GM12878 (cell line): Measurements from ENCODE around the gene GAREM2. TPM values are rescaled to one million over a fixed set of nuclear protein-coding genes. Genes with fewer than 3 reads are reported as not detected.

Source experiments
- ATAC-seq: fragments of 200-7000 bp; cut with Tn5 transposase; 3 replicates; pipeline ENCODE4 v1.9.1; 2020; ENCODE audit warnings: mild to moderate bottlenecking, moderate library complexity
- BruUV-seq: library from RNA; stranded (reverse); fragments of 400-500 nt; replicated peaks from 2 replicates; lab custom pipeline; 2021; lab: Mats Ljungman, UMichigan
- CTCF ChIA-PET: fragments of 300-600 bp; sonication (Branson Sonifier 250); formaldehyde crosslinking; extraction: SDS; loops from one replicate; lab custom pipeline; 2021; ENCODE audit warnings: inconsistent platforms; lab: Yijun Ruan, JAX
- POLR2A ChIA-PET: fragments of 350-600 bp; formaldehyde crosslinking; extraction: SDS; loops from one replicate; lab custom pipeline; 2021; ENCODE audit warnings: inconsistent platforms; lab: Charles Lee
- RAD21 ChIA-PET: fragments of 300-600 bp; sonication (Branson Sonifier 250); formaldehyde crosslinking; loops from one replicate; lab custom pipeline; 2023; ENCODE audit warnings: antibody characterized with exemption; ENCODE audit not compliant: unreplicated experiment; lab: Charles Lee
- SMC1A ChIA-PET: fragments of 300-600 bp; sonication (Branson Sonifier 250); formaldehyde crosslinking; loops from one replicate; lab custom pipeline; 2023; ENCODE audit not compliant: unreplicated experiment, uncharacterized antibody; lab: Charles Lee
- DNase-seq: peaks from one replicate; pipeline ENCODE4 v3.0.0-alpha.2; 2011; ENCODE audit warnings: low read depth, low spot score
- FAIRE-seq: peaks from 3 replicates; lab custom pipeline; 2011; peaks lifted over from hg19 to GRCh38; lab: Jason Lieb, UNC
- H2AFZ ChIP-seq: 2 replicates; pipeline ENCODE4 v1.6.0; 2011; ENCODE audit warnings: low read depth, low read length, control low read depth; ENCODE audit not compliant: control insufficient read depth
- H3K27ac ChIP-seq: 2 replicates; pipeline ENCODE4 v1.5.1; 2011; ENCODE audit warnings: control low read depth; ENCODE audit not compliant: control insufficient read depth, insufficient read depth
- H3K27me3 ChIP-seq, 2 experiments: replicated peaks in 1 of 2; 2 replicates each; pipeline versions ENCODE4 v1.6.0 to v1.6.1; 2011; ENCODE audit warnings: low read length in 1 of 2; ENCODE audit not compliant: control insufficient read depth in 2 of 2, insufficient read depth in 2 of 2
- H3K36me3 ChIP-seq, 2 experiments: 2 replicates each; pipeline ENCODE4 v1.5.1; 2011; ENCODE audit warnings: low read length in 1 of 2; ENCODE audit not compliant: control insufficient read depth in 2 of 2, insufficient read depth in 2 of 2
- H3K4me1 ChIP-seq: 2 replicates; pipeline ENCODE4 v1.6.1; 2011; ENCODE audit warnings: mild to moderate bottlenecking, low read length, moderate library complexity, mixed read lengths; ENCODE audit not compliant: control insufficient read depth, insufficient read depth
- H3K4me2 ChIP-seq: 2 replicates; pipeline ENCODE4 v1.6.0; 2011; ENCODE audit warnings: control low read depth; ENCODE audit not compliant: control insufficient read depth, insufficient read depth
- H3K4me3 ChIP-seq: fragments of 200-600 bp; sonication (generic); 2 replicates; pipeline ENCODE4 v1.5.1; 2016
- H3K79me2 ChIP-seq: 2 replicates; pipeline ENCODE4 v1.6.0; 2011; ENCODE audit warnings: low read length; ENCODE audit not compliant: control insufficient read depth, insufficient read depth
- H3K9ac ChIP-seq: 2 replicates; pipeline ENCODE4 v1.8.0; 2011; ENCODE audit warnings: low read length, control low read depth, mixed read lengths; ENCODE audit not compliant: control insufficient read depth, insufficient read depth
- H3K9me3 ChIP-seq: replicated peaks from 3 replicates; pipeline ENCODE4 v1.5.1; 2011; ENCODE audit warnings: mild to moderate bottlenecking, low read length; ENCODE audit not compliant: control insufficient read depth, insufficient read depth
- H4K20me1 ChIP-seq: 2 replicates; pipeline ENCODE4 v1.6.0; 2011; ENCODE audit not compliant: control insufficient read depth, insufficient read depth
- BACH1 ChIP-seq: fragments of 450-650 bp; IDR thresholded peaks from 2 replicates; pipeline ENCODE4 v1.6.1; 2017; ENCODE audit warnings: mild to moderate bottlenecking, borderline replicate concordance
- CEBPB ChIP-seq, 2 experiments: fragments of 150-350 bp in 1 of 2; IDR thresholded peaks; 2 replicates each; pipeline ENCODE4 v1.6.1; 2012 to 2014; ENCODE audit warnings: low read depth in 2 of 2, low read length in 2 of 2, borderline replicate concordance in 1 of 2, inconsistent platforms in 1 of 2
- CHD2 ChIP-seq: IDR thresholded peaks from 2 replicates; pipeline ENCODE4 v1.6.1; 2011; ENCODE audit warnings: low read depth, low read length, improper control_type of control experiment, borderline replicate concordance
- CREM ChIP-seq: IDR thresholded peaks from 2 replicates; pipeline ENCODE4 v1.6.1; 2014; ENCODE audit warnings: antibody characterized with exemption, low read depth
- EP300 ChIP-seq, 2 experiments: fragments of 150-350 bp in 1 of 2; IDR thresholded peaks; 2 replicates each; pipeline ENCODE4 v1.6.1; 2011 to 2012; ENCODE audit warnings: low read depth in 2 of 2, low read length in 2 of 2, borderline replicate concordance in 1 of 2, improper control_type of control experiment in 1 of 2, inconsistent platforms in 1 of 2; ENCODE audit not compliant: control insufficient read depth in 1 of 2
- GATAD2B ChIP-seq: fragments of 450-650 bp; conservative IDR thresholded peaks from 2 replicates; pipeline ENCODE4 v1.6.1; 2017; ENCODE audit warnings: low read depth, mild to moderate bottlenecking, moderate library complexity
- MEF2B ChIP-seq: fragments of 450-650 bp; IDR thresholded peaks from 2 replicates; pipeline ENCODE4 v1.6.1; 2018; ENCODE audit warnings: mild to moderate bottlenecking, moderate library complexity; ENCODE audit not compliant: partially characterized antibody, poor library complexity, severe bottlenecking
- MLLT1 ChIP-seq: fragments of 450-650 bp; IDR thresholded peaks from 2 replicates; pipeline ENCODE4 v1.6.1; 2016; ENCODE audit warnings: mild to moderate bottlenecking
- MYB ChIP-seq: fragments of 150-350 bp; IDR thresholded peaks from 2 replicates; pipeline ENCODE4 v1.6.1; 2014; ENCODE audit warnings: mild to moderate bottlenecking, low read depth, low read length, borderline replicate concordance
- NFIC ChIP-seq: IDR thresholded peaks from 2 replicates; pipeline ENCODE4 v1.6.1; 2012; ENCODE audit warnings: low read depth, mild to moderate bottlenecking, inconsistent platforms, low read length, moderate library complexity
- NFYA ChIP-seq: IDR thresholded peaks from 2 replicates; pipeline ENCODE4 v1.6.1; 2011; ENCODE audit warnings: low read depth, mild to moderate bottlenecking, low read length, improper control_type of control experiment, borderline replicate concordance
- NFYB ChIP-seq: IDR thresholded peaks from 2 replicates; pipeline ENCODE4 v1.6.1; 2011; ENCODE audit warnings: low read depth, mild to moderate bottlenecking, low read length, improper control_type of control experiment, moderate library complexity; ENCODE audit not compliant: insufficient read depth
- POLR2A ChIP-seq: IDR thresholded peaks from 2 replicates; pipeline ENCODE4 v1.6.1; 2011; ENCODE audit warnings: low read depth, mild to moderate bottlenecking, low read length
- POLR2AphosphoS5 ChIP-seq: IDR thresholded peaks from 2 replicates; pipeline ENCODE4 v1.6.1; 2011; ENCODE audit warnings: mild to moderate bottlenecking, low read length, inconsistent platforms
- RELA ChIP-seq: fragments of 450-650 bp; IDR thresholded peaks from 2 replicates; pipeline ENCODE4 v1.8.0; 2014; ENCODE audit warnings: borderline replicate concordance; ENCODE audit not compliant: partially characterized antibody
- SREBF2 ChIP-seq: IDR thresholded peaks from 2 replicates; pipeline ENCODE4 v1.6.1; 2012; ENCODE audit warnings: mild to moderate bottlenecking, low read length
- TAF1 ChIP-seq: IDR thresholded peaks from 2 replicates; pipeline ENCODE4 v1.6.1; 2011; ENCODE audit warnings: mild to moderate bottlenecking, low read depth, low read length, borderline replicate concordance
- TCF12 ChIP-seq: IDR thresholded peaks from 2 replicates; pipeline ENCODE4 v1.6.1; 2011; ENCODE audit warnings: low read depth, mild to moderate bottlenecking, low read length
- ZBTB11 ChIP-seq: fragments of 450-650 bp; formaldehyde crosslinking; IDR thresholded peaks from 2 replicates; pipeline ENCODE4 v1.5.0; 2022; ENCODE audit warnings: mild to moderate bottlenecking, missing genetic modification characterization
- ZNF622 ChIP-seq: fragments of 450-650 bp; IDR thresholded peaks from 2 replicates; pipeline ENCODE4 v1.6.1; 2017; ENCODE audit warnings: mild to moderate bottlenecking, inconsistent platforms
- WGBS: methylation state at CpG from one replicate; pipeline ENCODE4 v1.1.6; 2016; ENCODE audit warnings: low lambda C conversion rate; ENCODE audit not compliant: insufficient replicate concordance, insufficient coverage; ENCODE audit errors: missing lambda C conversion rate; 5-methylcytosine and 5-hydroxymethylcytosine counted together
- in situ Hi-C: fragments of 300-500 bp; cut with MboI; formaldehyde crosslinking; loops from 9 replicates; pipeline ENCODE4 v1.14.3; 2018; ENCODE audit warnings: mixed read lengths
- intact Hi-C: fragments of 100-400 bp; cut with micrococcal nuclease; formaldehyde crosslinking; loops from one replicate; pipeline ENCODE4 v1.14.2; 2022; ENCODE audit not compliant: unreplicated experiment
- polyA plus RNA-seq, 11 experiments: library from polyadenylated mRNA; depleted of rRNA in 4 of 11; unstranded in 6 of 11; stranded (reverse) in 5 of 11; fragments of >200 nt; fragmentation: Nextera tagmentation in 4 of 11; fragmentation: Illumina TruSeq in 1 of 11; extraction: Ambion mirVana in 4 of 11; extraction: Trizol in 1 of 11; gene quantifications; 1 replicate in 1 of 11; 2 replicates in 10 of 11; pipeline versions ENCODE4 v1.2.1 to v1.2.3, GENCODE V29; 2011 to 2016; ENCODE audit warnings: inconsistent platforms in 2 of 11, missing spikeins in 2 of 11, low read depth in 1 of 11
- total RNA-seq, 4 experiments: library from RNA; depleted of rRNA in 3 of 4; stranded (reverse); fragments of >200 nt in 3 of 4; fragmentation: Illumina TruSeq in 1 of 4; extraction: Trizol in 1 of 4; gene quantifications; 2 replicates each; pipeline versions ENCODE4 v1.2.1 to v1.2.3, GENCODE V29; 2013 to 2021

GAREM2 gene
- total and polyA plus RNA-seq, 10 of the 15 experiments (the other 5 are each of a cell fraction or from before 2014, with no cell fraction given), result 0.06 to 1.4 (median 0.44) TPM

GRCh38 chr2:26161926-26162325, 11.0 kb upstream of the GAREM2 start:
- ChIA-PET POLR2A (interaction anchor here (0.6 kb wide), 2 partner anchors 55 to 1212 kb away, joined by 3 read pairs; no protein-coding TSS in a partner anchor), CTCF (no interaction called here), SMC1A (interaction anchor here (0.6 kb wide), 1 partner anchor 212 kb away, joined by 3 read pairs; no protein-coding TSS in a partner anchor), RAD21 (no interaction called here)
- Histone ChIP-seq H3K4me1 (no peaks in the 10 kb centered on the region; the same call in 1 of the 2 replicates), H3K4me2 (no peak overlapping the region), H3K9me3 (no peaks in the 10 kb centered on the region), H3K27me3 (no peaks in the 10 kb centered on the region), H3K27ac (no peak overlapping the region), H3K36me3 (no peaks in the 10 kb centered on the region), H4K20me1 (no peaks in the 10 kb centered on the region), H3K9ac (no peak overlapping the region), H2AFZ (no peak overlapping the region), H3K79me2 (no peaks in the 10 kb centered on the region), H3K4me3 (no peak overlapping the region)
- no peak for ATAC-seq
- in situ Hi-C loops, result no loop called here
- no peak for DNase-seq
- intact Hi-C loops, result no loop called here
- no peak for TF ChIP-seq CHD2
- TF ChIP-seq GATAD2B, result no peak
- no peak for TF ChIP-seq BACH1
- no peak for TF ChIP-seq EP300 (IDR thresholded peaks at IDR 0.05; ENCODE audit: borderline replicate concordance in 1 of 2, control insufficient read depth in 1 of 2, low read depth in 2 of 2, low read length in 2 of 2)
- TF ChIP-seq SREBF2, result no peak
- no peak for TF ChIP-seq NFYA
- TF ChIP-seq MEF2B, result no peak
- TF ChIP-seq MLLT1, result no peak
- no peak for TF ChIP-seq NFYB
- TF ChIP-seq NFIC, result no peak
- no peak for TF ChIP-seq ZBTB11 (CRISPR knock-in tag)
- TF ChIP-seq TCF12, result no peak
- no peak for TF ChIP-seq MYB
- no peak for TF ChIP-seq POLR2A
- TF ChIP-seq RELA, result no peak
- no peak for TF ChIP-seq TAF1
- no peak for TF ChIP-seq CREM
- TF ChIP-seq ZNF622, result no peak
- TF ChIP-seq CEBPB (IDR thresholded peaks at IDR 0.05; ENCODE audit: borderline replicate concordance in 1 of 2, low read depth in 2 of 2, low read length in 2 of 2), result no peak
- no peak for TF ChIP-seq POLR2AphosphoS5
- FAIRE-seq, result no peak
- BruUV-seq, result no TSS peak
- WGBS, result 43% methylated on average over 7 of the region's 7 CpGs
